GM20000 (cell line): ENCODE data around the gene SAMSN1.
"Not testable (repeated sequence)": the region's sequence is repeated elsewhere in the genome, so short reads cannot be mapped to it uniquely, and the experiment has no call there.

ENCODE experiments used
- DNase-seq: peaks from one replicate; pipeline ENCODE4 v3.0.0; 2012; ENCODE audit warnings: low spot score
- CTCF ChIP-seq: IDR thresholded peaks from 2 replicates; pipeline ENCODE4 v1.5.1; 2012; ENCODE audit warnings: mild to moderate bottlenecking, control low read depth; ENCODE audit errors: extremely low read depth, missing control alignments

Gene SAMSN1

GRCh38 chr21:14513804-14514203 lies 32.3 kb downstream of the SAMSN1 start:
- no peak for DNase-seq
- TF ChIP-seq CTCF = no peak

GRCh38 chr21:14506859-14507457 lies 39.2 kb downstream of the SAMSN1 start:
- not testable (repeated sequence) for DNase-seq

- no peak for TF ChIP-seq CTCF
- no peak for DNase-seq
These were observed 45.2 kb downstream of the SAMSN1 start for GRCh38 chr21:14500873-14501272.

GRCh38 chr21:14499316-14499715 lies 46.8 kb downstream of the SAMSN1 start:
- TF ChIP-seq CTCF = no peak

GRCh38 chr21:14497825-14498224 lies 48.3 kb downstream of the SAMSN1 start:
- TF ChIP-seq CTCF = no peak
- DNase-seq = no peak

More at GRCh38 chr21:14499316-14499715, 46.8 kb downstream of the SAMSN1 start:
- DNase-seq = no peak

- no peak for TF ChIP-seq CTCF
- no peak for DNase-seq
These were observed 51.0 kb downstream of the SAMSN1 start for GRCh38 chr21:14495075-14495474.

- not testable (repeated sequence) for DNase-seq
These were observed 51.9 kb downstream of the SAMSN1 start for GRCh38 chr21:14494181-14494580.

- no peak for DNase-seq
- TF ChIP-seq CTCF = no peak
These were observed 52.4 kb downstream of the SAMSN1 start for GRCh38 chr21:14493731-14494130.
